SKM-1 treated with dmso at 0.1 percent for 144 hours (cell line): ENCODE results near the gene GAK.
A peak's percentile ranks its signal among the peaks of the same experiment; 100 is the strongest.

Experiments
- DNase-seq: peaks from one replicate; lab custom pipeline; 2025; ENCODE audit not compliant: unreplicated experiment; lab: John Stamatoyannopoulos, UW

GAK gene

DNA sequence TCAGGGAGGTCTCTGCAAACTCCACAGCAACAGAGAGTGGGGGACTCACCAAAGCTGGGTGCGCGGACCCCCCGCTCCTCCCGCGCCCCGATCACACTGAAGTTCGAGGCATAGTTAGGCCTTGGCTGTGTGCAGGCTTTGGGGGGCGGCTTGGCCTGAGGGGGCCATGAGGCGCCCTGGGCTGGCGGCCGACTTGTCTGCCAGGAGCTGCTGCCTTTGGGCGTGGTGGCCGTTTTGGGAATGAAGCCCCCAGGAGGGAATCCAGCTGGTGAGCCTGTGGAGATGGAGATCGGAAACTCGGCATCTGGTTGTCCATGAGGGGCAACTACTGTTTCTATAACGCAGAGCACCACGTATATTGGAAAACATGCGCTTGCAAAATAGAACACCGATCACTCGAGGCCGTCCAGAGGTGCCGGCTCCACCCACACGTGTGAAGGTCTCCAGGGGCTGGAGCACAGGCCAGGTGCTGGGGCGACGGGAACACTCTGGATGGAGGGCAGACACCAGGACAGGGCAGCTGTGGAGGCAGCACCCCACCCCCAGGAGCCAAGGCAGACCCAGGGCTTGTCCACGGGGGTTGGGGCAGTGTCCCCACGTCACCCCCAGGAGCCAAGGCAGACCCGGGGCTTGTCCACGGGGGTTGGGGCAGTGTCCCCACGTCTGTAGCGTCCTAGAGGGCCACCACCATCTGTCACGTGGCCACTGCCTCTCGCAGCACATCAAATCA lies 80.2 kb downstream of the GAK start:
- no peak for DNase-seq

DNA sequence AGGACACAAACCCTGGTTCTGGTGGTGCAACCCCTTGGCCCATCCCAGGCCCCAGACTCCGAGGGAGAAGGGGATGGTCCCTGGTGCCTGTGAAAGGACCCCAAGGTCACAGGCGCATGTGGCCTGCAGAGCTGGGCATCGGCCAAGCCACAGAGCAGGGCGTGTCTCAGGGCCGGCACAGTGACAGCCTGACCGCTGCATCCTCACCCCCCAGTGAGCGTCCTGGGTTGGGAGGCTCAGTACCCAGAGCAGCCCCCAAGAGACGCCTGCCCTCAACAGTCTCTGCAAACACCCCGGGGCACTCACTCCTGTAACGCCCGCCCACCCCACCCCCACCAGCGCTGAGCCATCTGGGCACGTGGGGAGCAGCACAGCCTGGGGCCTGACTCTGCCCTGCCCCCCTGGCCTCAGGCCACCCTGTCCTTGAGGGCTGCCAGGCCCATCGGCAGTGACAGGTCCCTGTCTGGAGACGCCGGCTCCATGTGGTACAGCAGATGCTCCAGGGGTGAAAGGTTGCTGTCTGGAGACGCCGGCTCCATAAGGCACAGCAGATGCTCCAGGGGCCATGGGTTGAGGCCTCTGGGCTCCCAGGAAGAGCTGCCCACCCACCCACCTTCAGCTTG lies 81.7 kb downstream of the GAK start:
- DNase-seq: no peak

DNA sequence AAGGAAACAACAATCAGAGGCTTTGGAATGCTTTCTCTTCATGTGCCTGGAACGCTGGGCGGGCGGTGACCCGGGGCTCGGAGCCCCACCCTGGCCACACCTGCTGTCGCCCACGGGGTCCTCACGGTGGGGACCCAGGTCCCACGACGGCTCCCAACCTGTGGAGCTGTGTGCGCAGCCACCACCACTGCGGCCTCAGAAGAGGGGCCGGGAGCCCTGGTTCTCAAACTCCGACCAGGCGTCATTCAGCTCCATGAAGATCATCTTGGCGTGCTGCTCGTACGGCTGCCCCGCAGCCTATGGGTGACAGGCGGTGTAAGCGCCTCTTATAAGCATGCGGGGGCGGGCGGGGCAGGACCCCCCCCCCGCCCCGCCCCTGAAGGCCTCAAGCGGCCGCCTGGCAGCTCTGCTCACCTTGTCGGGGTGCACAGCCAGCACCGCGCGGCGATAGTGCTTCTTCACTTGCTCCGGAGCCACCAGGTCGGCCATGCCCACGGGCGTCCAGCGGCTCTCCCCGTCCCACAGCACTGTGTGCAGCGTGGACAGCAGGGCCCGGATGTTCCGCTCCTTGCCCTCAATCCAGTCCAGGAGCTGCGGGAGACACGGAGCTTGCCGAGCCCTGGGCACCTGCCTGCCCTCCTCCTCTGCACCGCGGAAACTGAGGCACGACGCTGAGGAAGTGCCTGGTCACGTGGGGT lies 82.5 kb downstream of the GAK start:
- no peak for DNase-seq

DNA sequence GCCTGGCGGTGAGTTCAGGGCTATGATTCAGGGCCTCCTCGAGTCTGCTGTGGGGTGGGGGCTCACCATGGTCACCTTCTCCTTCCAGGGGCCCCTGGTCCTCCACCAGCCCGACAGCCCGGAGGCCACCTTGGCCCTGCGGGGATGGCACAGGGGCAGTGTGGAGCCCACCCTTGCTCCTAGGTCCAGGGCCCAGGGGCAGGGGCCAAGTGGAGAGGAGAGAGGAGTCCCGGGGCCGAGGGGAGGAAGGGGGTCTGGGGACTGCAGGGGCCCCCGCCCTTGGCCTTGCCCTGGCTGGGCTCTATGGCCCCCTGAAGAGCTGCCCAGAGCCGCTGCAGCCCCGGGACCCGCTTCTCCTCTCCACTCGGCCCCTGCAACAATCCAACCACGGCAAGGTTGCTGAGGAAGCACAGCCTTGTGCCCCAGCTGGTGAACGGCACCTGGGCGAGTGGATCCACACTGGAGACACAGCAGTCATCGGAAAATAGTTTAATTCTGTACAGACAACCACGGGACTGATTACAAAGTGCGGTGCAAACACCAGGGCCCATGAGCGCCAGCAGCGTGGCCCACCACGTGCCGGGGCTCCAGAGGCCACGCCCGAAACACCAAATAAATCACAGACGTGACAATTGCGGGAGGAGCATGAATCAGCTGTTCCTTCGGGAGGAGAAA lies 83.2 kb downstream of the GAK start:
- DNase-seq: no peak

DNA sequence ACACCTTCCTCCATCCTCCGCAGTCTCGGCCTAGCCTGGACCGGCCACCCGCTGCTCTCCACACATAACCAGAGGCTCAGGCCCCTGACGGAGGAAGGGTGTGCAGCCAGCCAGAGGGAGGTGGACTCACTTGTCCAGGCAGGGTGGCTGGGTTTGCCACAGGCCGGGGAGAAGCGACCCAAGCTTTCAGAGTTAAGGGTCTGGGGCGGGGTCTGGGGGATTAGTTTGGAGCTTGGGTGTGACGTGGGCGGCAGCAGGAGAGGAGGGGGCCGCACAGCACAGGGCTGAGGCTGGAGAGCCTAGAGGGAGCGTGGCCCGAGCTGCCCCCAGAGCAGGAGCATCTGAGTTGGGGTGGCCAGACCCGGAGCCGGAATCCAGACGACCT lies 83.8 kb downstream of the GAK start:
- no peak for DNase-seq

DNA sequence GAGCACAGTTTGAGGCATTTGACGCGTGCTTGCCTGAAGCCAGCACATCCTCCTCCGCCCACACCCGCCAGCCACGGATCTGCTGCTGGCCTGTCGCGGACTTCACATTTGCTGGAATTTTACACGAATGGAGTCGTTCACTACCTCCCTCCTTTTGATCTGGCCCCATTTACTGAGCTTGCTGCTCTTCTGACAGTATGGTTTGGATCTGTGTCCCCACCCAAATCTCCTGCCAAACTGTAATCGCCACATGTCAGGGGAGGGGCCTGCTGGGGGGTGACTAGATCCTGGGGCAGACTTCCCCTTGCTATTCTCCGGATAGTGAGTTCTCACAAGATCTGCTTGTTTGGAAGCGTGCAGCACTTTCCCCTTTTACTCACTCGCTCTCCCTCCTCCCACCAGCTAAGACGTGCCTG lies 86.3 kb downstream of the GAK start:
- DNase-seq: no peak

DNA sequence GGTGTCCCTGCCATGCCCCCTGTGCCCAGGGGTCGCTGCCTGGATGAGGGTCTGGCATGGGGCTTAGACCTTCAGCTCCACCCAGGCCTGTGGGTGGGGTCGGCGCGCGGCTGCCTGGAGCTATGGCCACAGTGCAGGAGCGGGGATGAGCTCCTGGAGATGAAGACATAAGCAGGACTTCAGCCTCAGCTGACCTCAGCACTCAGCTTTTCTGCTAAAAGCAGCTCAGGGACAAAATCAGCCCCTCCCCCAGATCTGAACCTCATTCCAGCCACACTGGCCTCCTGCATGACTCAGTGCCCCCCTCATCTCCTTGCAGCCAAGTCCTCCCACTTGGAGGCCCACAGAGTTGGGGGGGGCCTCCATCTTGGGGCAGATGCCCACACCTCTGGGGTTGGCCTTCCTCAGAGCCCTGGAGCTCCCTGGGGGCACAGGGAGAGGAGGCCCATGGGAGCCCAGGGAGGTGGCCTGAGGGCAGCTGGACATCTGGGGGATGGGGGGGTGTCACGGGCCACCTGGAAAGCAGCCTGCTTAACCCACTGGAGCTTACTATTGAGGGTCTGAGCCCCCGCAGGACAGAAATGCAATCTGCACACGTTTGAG lies 86.8 kb downstream of the GAK start:
- DNase-seq: no peak

DNA sequence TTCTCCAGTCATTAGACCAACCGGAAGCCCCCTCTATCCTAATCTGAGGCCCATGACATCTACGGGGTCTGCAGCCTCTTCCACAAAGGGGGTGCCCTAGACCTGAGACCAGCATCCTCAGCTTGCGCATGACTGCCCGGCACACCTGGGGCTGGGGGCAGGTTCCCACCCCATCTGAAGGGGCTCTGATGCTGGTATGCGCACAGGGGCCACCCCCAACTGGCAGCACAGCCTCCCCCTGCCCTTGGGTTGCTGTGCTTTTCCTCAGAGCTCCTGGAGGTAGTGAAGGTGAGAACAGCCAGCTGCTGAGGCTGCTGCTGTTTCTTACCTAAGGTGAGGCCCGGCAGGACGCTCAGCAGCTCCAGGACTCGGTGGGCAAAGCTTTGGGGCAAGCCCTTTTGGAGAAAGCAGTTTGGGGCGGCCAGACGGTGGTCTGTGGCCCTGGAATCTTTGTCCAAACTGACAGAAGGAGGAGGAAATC lies 87.3 kb downstream of the GAK start:
- no peak for DNase-seq

DNA sequence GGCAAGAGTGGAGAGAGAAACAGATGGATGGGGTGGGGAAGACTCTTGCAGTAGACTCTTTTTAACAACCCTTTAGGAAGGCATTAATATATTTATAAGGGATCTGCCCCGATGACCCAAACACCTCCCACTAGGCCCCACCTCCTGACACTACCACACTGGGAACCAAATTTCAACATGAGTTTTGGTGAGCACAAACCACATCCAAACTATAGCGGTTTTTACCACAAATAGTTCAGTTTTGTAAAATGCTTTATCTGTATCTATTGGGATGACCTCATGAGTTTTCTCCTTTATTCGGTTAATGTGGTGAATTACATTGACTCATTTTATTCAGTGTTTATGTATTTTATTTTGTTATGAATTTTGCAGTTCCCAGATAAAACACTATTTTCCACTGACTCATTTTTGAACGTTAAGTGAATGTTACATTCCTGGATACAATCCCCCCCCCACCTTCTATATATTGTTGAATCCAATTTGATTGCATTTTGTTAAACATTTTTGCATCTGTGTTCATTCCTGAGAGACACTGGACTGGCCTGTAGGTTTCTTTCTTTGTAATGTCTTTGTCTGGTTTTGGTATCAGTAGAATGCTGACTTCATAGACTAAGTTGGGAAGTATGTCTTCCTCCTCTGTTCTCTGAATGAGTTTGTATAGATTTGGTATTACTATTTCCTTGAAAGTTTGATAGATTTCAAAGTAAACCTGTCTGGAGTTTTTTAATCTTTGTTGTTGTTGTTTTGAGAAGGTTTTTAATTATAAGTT lies 92.3 kb downstream of the GAK start:
- no peak for DNase-seq

DNA sequence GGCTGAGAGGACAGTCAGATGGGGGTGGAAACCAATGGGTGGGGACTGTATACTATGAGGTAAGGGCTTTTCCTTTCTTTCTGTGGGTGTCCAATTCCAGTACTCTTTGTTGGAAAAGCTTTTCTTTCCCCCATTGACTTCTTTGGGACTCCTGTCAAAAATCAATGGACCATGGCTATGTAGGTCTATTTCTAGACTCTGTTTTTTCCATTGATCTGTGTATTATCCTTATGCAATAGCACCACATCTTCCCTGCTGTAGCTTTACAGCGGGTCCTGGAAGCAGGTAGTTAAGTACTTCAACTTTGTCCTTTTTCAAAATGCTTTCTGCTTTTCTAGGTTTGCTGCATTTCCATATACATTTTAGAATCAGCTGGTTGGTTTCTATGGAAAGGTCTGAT lies 94.3 kb downstream of the GAK start:
- DNase-seq: no peak

DNA sequence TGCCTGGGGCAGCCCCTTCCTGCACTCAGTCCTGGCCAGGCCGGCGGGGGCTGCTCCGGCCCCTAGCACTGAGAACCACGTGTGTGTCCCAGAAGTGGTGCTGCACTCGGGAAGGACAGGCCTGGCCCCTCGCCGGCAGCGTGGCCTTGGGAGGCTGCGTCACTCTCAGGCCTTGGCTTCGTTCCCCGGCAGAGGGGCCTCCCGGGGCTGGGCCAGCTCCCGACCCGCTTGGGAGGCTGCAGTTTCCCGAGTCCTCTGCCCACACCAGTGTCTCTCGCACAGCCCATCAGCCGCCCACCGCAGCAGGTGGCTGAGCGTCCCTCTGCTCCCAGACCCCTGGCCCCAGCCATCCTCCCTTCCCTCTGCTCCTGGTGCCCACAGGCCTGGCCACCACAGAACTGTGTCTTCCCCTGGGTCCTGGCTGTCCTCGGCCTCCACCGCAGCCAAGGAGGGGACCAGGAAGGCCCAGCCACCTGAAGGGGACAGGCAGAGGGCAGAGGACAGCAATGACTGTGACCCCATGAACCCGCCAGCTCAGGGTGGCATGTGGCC lies 95.3 kb downstream of the GAK start:
- no peak for DNase-seq

DNA sequence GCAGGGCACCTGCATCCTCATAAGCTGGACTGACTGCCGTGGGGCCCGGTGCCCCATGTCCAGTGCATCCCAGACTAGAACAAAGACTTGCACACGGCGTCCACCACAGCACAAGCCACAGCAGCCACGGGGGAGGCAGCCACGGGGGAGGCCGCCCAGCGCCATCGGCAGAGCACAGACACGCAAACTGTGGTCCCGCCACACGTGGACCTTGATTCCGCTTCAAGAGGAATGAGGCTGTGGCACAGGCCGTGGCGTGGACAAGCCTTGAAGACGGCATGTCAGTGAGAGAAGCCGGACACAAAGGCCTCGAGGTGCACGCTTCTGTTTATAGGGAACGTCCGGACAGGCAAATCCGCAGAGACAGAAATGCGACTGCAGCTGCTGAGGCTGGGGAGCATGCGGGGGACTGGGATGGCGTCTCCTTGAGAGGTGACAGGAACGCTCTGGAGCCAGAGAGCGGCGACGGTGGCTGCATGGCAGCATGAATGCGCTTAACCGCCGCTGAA lies 96.1 kb downstream of the GAK start:
- DNase-seq: no peak

DNA sequence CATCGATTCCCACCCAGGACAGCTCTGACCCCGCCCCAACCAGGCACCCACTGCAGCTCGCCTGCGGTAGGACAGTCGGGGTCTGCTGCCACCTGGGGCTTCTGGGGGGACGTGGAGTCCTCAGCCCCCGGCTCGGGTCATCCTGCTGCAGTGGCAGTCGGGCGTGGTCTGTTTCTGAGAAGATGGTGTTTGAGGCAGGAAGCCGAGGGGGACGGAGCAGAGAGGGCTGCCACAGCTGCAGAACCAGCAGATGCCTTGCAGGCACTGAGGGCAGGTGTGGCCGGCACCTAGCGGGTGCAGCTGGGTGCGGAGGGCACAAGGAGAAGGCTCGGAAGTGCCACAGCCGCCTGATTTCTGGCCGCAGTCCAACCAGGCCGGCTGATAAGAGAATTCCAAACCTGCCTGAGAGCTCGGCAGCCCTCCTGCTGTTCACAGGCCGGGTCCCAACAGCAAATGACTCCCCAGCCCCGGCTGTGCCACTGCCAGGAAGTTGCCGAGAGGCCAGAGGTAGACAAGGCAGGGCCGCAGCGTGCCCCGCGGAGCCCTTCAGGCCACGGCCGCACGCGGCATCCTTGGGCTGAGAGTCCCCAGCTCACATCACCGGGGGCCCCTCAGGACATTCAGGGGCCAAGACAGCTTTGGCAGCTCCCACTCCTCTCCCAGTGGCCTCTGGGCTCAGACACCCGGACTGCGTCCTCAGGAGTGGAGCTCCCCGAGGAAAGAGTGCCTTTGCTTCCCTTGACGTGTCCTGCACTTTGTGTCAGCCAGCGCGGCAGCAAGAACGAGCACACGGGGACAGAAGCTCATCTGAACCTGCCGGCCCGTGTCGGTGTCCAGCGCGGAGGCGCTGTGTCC lies 96.7 kb downstream of the GAK start:
- no peak for DNase-seq

DNA sequence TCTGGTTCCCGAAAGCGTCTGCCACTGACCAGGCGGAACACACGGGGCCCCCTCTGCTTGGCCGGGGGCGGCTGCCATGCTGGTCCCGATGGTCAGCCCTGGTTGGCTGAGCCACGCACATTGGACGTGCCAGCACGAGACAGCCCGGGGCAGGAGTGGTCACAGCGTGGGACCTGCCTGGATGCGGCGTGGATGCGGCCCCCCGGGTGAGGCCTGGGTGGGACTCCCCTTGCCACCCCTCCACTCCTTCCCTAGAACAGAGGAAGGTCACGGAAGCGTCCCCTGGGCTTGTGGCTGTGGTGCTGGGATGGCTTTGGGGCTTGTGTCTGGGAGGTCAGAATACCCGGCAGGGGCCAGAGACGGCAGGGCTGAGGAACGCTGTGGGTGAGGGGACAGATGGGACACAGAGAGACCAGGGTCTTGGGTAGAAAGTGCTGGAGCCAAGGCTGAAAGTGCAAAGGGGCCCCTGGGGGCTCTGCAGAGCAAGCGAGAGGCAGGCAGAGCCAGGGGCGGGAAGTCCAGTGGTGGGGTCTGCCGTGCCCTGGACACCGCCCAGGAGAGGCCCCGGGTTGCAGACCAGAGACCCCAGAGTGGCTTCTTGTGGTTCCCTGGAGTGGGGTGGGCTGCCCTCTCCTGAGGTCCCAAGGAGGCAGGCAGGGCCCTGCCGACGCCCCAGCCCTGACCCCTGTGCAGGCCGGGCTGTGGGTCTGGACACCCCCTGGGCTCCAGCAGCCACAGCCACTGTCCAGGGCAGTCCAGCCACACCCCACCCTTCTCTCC lies 97.6 kb downstream of the GAK start:
- no peak for DNase-seq

DNA sequence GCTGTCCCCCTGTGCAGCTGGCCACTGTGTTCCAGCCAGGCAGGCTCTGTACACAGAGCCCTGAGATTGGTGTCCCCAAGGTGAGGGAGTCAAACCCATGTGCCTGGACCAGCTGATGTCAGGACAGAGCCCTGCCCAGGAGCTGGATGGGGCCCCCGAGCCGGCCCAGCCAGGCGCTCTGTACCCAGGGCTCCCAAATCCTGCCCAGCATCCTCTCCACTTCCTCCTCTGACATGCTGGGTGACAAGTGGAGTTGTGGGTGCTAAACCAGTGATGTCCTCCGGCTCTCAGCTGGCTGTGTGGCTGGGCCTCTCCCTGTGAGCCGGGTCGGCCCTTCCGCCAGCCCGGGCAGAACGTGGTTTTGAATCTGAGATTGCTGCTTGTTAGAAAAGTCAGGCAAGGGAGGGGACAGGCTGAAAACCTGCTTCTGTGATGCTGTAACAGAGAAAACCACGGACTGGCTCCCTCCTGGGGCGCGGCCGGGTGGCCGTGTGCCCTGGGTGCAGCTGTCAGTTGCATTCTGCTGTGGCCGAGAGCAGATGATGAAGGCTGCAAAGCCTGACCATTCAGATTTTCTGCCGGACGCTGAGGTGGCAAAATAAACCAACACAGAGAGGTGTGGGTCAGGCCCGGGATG lies 98.3 kb downstream of the GAK start:
- no peak for DNase-seq

DNA sequence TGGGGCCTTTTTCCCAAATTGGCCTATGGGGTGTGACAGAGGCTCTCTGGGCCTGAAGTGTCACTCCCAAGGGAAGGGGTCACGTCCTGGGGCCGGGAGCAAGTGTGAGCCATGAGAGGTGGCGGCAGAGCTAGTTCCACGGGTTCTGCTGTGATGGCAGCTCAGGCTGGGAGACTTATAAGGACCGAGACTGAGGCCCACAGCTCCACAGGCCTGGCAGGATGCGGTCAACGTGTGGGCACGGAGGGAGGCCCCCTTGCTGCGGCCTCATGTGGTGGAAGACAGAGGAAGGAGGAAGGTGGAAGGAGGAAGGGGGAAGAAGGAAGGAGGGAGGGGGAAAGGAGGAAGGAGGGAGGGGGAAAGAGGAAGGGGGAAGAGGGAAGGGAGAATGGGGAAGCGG lies 99.0 kb downstream of the GAK start:
- peak; percentile 89 for DNase-seq

DNA sequence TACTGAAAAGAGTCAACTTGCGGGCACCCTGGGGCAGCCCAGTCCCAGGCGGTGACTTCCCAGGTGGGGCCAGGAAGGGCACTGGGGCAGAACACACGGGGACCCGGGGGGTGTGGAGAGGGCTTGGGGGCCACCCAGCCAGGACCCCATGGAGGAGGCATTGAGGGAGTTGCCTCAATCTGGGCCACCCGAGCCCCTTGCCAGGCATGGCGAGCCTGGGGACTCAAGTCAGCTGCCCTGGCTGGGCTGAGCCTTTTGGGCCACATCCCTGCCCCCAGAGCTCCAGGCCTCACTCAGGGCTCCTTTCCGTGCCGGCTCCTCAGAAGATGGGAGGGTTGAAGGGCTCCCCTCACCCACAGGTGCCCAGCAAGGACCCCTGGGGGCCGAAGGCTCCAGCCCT lies 99.6 kb downstream of the GAK start:
- no peak for DNase-seq

DNA sequence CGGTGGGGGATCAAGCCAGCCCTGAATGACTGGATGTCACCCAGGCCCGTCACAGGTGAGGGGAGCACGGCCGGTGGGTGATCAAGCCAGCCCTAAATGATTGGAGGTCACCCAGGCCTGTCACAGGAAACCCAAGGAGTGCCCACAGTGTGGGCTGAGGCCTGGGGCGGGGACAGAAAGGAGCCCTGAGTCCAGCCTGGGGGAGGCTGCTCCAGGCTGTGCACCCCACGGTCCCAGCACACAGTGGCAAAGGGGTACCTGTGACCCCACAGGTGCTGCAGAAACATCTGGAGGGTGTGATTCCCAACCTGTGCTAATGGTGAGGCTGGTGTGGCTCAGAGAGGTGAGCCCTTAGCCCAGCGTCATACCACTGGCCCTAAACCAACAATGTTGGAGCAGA lies 100.0 kb downstream of the GAK start:
- no peak for DNase-seq
